A549 (cell line): ENCODE measurements around the gene ANKRD13C.
A peak's percentile ranks its signal among the peaks of the same experiment; 100 is the strongest.

Experiments used
- BCL3 ChIP-seq: fragments of >200 bp; sonication (Bioruptor Twin); formaldehyde crosslinking; IDR thresholded peaks from 3 replicates; pipeline ENCODE4 v1.6.1; 2016
- CTCF ChIP-seq: fragments of >200 bp; sonication (Bioruptor Twin); formaldehyde crosslinking; IDR thresholded peaks from 3 replicates; pipeline ENCODE4 v1.5.1; 2016
- NFE2L2 ChIP-seq: fragments of 150-350 bp; conservative IDR thresholded peaks from 2 replicates; pipeline ENCODE4 v1.6.1; 2014; ENCODE audit warnings: low read length
- RAD21 ChIP-seq, 2 experiments: fragments of >200 bp in 1 of 2; sonication (Bioruptor Twin) in 1 of 2; formaldehyde crosslinking in 1 of 2; IDR thresholded peaks in 1 of 2; conservative IDR thresholded peaks in 1 of 2; 2 replicates in 1 of 2; 3 replicates in 1 of 2; pipeline ENCODE4 v1.6.1; 2012 to 2018; ENCODE audit warnings: inconsistent platforms in 1 of 2
- RFX5 ChIP-seq: fragments of 450-650 bp; IDR thresholded peaks from 2 replicates; pipeline ENCODE4 v1.7.1; 2014; ENCODE audit warnings: antibody characterized with exemption, mild to moderate bottlenecking, moderate library complexity
- ZC3H11A ChIP-seq: fragments of 450-650 bp; IDR thresholded peaks from 2 replicates; pipeline ENCODE4 v1.6.1; 2014; ENCODE audit warnings: antibody characterized with exemption, mild to moderate bottlenecking

GRCh38 chr1:70354332-70355110 lies at the start of gene ANKRD13C:
- TF ChIP-seq BCL3: peak; percentile 38; the same call in 1 of the 3 replicates
- TF ChIP-seq NFE2L2: no peak
- no peak; the same call in 1 of the 2 replicates for TF ChIP-seq RFX5
- no peak for TF ChIP-seq CTCF
- no peak for TF ChIP-seq ZC3H11A
- no peak for TF ChIP-seq RAD21 (conservative IDR thresholded peaks at IDR 0.05 in 1 of 2, IDR thresholded peaks at IDR 0.05 in 1 of 2)
